HepG2 (cell line): ENCODE measurements around the gene TTC28. TPM values are rescaled to one million over a fixed set of nuclear protein-coding genes. Genes with fewer than 3 reads are reported as not detected.

ENCODE experiments used
- ATAC-seq: fragments of 200-7000 bp; cut with Tn5 transposase; 3 replicates; pipeline ENCODE4 v1.9.1; 2020; ENCODE audit warnings: mild to moderate bottlenecking, moderate library complexity
- BruUV-seq: library from RNA; stranded (reverse); fragments of 400-500 nt; replicated peaks from 2 replicates; lab custom pipeline; 2021; lab: Mats Ljungman, UMichigan
- CTCF ChIA-PET: fragments of 300-600 bp; formaldehyde crosslinking; extraction: SDS; loops from one replicate; lab custom pipeline; 2021; ENCODE audit warnings: low total read pairs, inconsistent platforms, low intra/inter-chr PET ratio; lab: Yijun Ruan, JAX
- POLR2A ChIA-PET: fragments of 350-600 bp; sonication (Branson Sonifier 250); formaldehyde crosslinking; loops from one replicate; lab custom pipeline; 2020; ENCODE audit warnings: antibody characterized with exemption, inconsistent platforms; lab: Yijun Ruan, JAX
- DNase-seq: peaks from one replicate; pipeline ENCODE4 v3.0.0-alpha.2; 2015; ENCODE audit warnings: low spot score
- FAIRE-seq: peaks from 3 replicates; lab custom pipeline; 2011; peaks lifted over from hg19 to GRCh38; lab: Jason Lieb, UNC
- H2AFZ ChIP-seq: one replicate; pipeline ENCODE4 v1.6.1; 2011; ENCODE audit warnings: low read length, inconsistent platforms
- H3K27ac ChIP-seq: fragments of 300-600 bp; 3 replicates; pipeline ENCODE4 v1.8.0; 2011; ENCODE audit warnings: mixed run types, mild to moderate bottlenecking, mixed read lengths, low read length, inconsistent platforms; ENCODE audit not compliant: insufficient read depth; ENCODE audit errors: extremely low read length
- H3K27me3 ChIP-seq, 2 experiments: fragments of 200-600 bp in 1 of 2; 2 replicates in 1 of 2; 3 replicates in 1 of 2; pipeline versions ENCODE4 v1.6.0 to v1.8.0; 2011; ENCODE audit warnings: low read length in 2 of 2, mild to moderate bottlenecking in 2 of 2, moderate library complexity in 2 of 2, inconsistent platforms in 1 of 2; ENCODE audit not compliant: insufficient read depth in 2 of 2, control insufficient read depth in 1 of 2
- H3K36me3 ChIP-seq, 2 experiments: fragments of 200-600 bp in 1 of 2; replicated peaks in 1 of 2; 2 replicates in 1 of 2; 3 replicates in 1 of 2; pipeline versions ENCODE4 v1.5.1 to v1.8.0; 2011; ENCODE audit warnings: low read length in 2 of 2, inconsistent platforms in 1 of 2; ENCODE audit not compliant: insufficient read depth in 2 of 2, control insufficient read depth in 1 of 2
- H3K4me1 ChIP-seq: 2 replicates; pipeline ENCODE4 v1.5.1; 2012; ENCODE audit warnings: low read length, inconsistent platforms; ENCODE audit not compliant: insufficient read depth
- H3K4me2 ChIP-seq: 2 replicates; pipeline ENCODE4 v1.6.0; 2011; ENCODE audit warnings: low read depth, low read length, inconsistent platforms
- H3K4me3 ChIP-seq, 3 experiments: fragments of 200-600 bp in 1 of 3; sonication (generic), shearing (Covaris generic) in 1 of 3; replicated peaks in 1 of 3; 2 replicates each; pipeline ENCODE4 v1.5.1; 2011 to 2016; ENCODE audit warnings: low read length in 3 of 3, inconsistent platforms in 2 of 3, low read depth in 2 of 3, mild to moderate bottlenecking in 2 of 3, control low read depth in 1 of 3, mixed read lengths in 1 of 3; ENCODE audit not compliant: insufficient read depth in 1 of 3
- H3K79me2 ChIP-seq: one replicate; pipeline ENCODE4 v1.6.1; 2011; ENCODE audit warnings: low read length, inconsistent platforms; ENCODE audit not compliant: insufficient read depth
- H3K9ac ChIP-seq: 2 replicates; pipeline ENCODE4 v1.6.0; 2011; ENCODE audit warnings: mild to moderate bottlenecking, low read depth, low read length, inconsistent platforms; ENCODE audit not compliant: insufficient read depth
- H3K9me3 ChIP-seq: 2 replicates; pipeline ENCODE4 v1.5.1; 2012; ENCODE audit warnings: mild to moderate bottlenecking, low read length
- H4K20me1 ChIP-seq: 2 replicates; pipeline ENCODE4 v1.6.0; 2011; ENCODE audit warnings: inconsistent platforms, mild to moderate bottlenecking, low read length, moderate library complexity; ENCODE audit not compliant: insufficient read depth
- KIAA2018 ChIP-seq: sonication (generic); formaldehyde crosslinking; IDR thresholded peaks from 2 replicates; pipeline ENCODE4 v1.5.0; 2020; ENCODE audit warnings: mild to moderate bottlenecking, missing genetic modification reagents, borderline replicate concordance
- MEIS2 ChIP-seq: sonication (generic); formaldehyde crosslinking; IDR thresholded peaks from 2 replicates; pipeline ENCODE4 v1.9.0; 2021; ENCODE audit warnings: mild to moderate bottlenecking, missing genetic modification reagents
- NCOA2 ChIP-seq: sonication (generic); formaldehyde crosslinking; IDR thresholded peaks from 2 replicates; pipeline ENCODE4 v1.8.0; 2022; ENCODE audit warnings: inconsistent platforms
- REPIN1 ChIP-seq: sonication (generic); formaldehyde crosslinking; IDR thresholded peaks from 2 replicates; pipeline ENCODE4 v1.8.0; 2022; ENCODE audit warnings: missing genetic modification reagents, low read depth, mild to moderate bottlenecking, borderline replicate concordance
- YEATS2 ChIP-seq: sonication (generic); formaldehyde crosslinking; IDR thresholded peaks from 2 replicates; pipeline ENCODE4 v1.4.0; 2020; ENCODE audit warnings: missing genetic modification reagents, borderline replicate concordance
- ZFP36L2 ChIP-seq: sonication (generic); formaldehyde crosslinking; IDR thresholded peaks from 2 replicates; pipeline ENCODE4 v1.4.0; 2020; ENCODE audit warnings: missing genetic modification reagents
- ZMYM4 ChIP-seq: sonication (generic); formaldehyde crosslinking; IDR thresholded peaks from 2 replicates; pipeline ENCODE4 v1.8.1; 2023; ENCODE audit warnings: mild to moderate bottlenecking, missing genetic modification reagents
- ZNF496 ChIP-seq: sonication (generic); formaldehyde crosslinking; IDR thresholded peaks from 2 replicates; pipeline ENCODE4 v1.8.1; 2023; ENCODE audit warnings: mild to moderate bottlenecking, moderate library complexity, missing genetic modification reagents; ENCODE audit not compliant: insufficient replicate concordance
- ZNF556 ChIP-seq: sonication (generic); formaldehyde crosslinking; IDR thresholded peaks from 2 replicates; pipeline ENCODE4 v1.4.0; 2020; ENCODE audit warnings: mild to moderate bottlenecking, missing genetic modification reagents, borderline replicate concordance
- ZNF724P ChIP-seq: sonication (generic); formaldehyde crosslinking; IDR thresholded peaks from 2 replicates; pipeline ENCODE4 v1.8.0; 2022; ENCODE audit warnings: missing genetic modification reagents, borderline replicate concordance
- WGBS: methylation state at CpG from one replicate; pipeline ENCODE4 v1.1.6; 2017; ENCODE audit warnings: low lambda C conversion rate; 5-methylcytosine and 5-hydroxymethylcytosine counted together
- in situ Hi-C: cut with HindIII; loops from 2 replicates; pipeline ENCODE4 v1.10.0; 2017; ENCODE audit warnings: low pct_unique_long_range_greater_than_20kb; ENCODE audit not compliant: extremely low pct_ligation_motif_present
- intact Hi-C: fragments of 100-400 bp; cut with micrococcal nuclease; formaldehyde crosslinking; loops from one replicate; pipeline ENCODE4 v1.10.0; 2022; ENCODE audit not compliant: unreplicated experiment
- polyA plus RNA-seq, 8 experiments: library from polyadenylated mRNA; depleted of rRNA in 3 of 8; stranded (reverse) in 7 of 8; unstranded in 1 of 8; fragments of >200 nt; fragmentation: Illumina TruSeq in 4 of 8; extraction: Trizol in 4 of 8; gene quantifications; 2 replicates each; pipeline versions ENCODE4 v1.2.1 to v1.2.3, GENCODE V29; 2011 to 2016; ENCODE audit warnings: low read depth in 4 of 8, missing spikeins in 1 of 8, mixed read lengths in 1 of 8; ENCODE audit not compliant: insufficient read depth in 1 of 8
- total RNA-seq, 5 experiments: library from RNA; depleted of rRNA; stranded (reverse); fragments of >200 nt; fragmentation: Illumina TruSeq; extraction: Trizol; gene quantifications; 2 replicates each; pipeline ENCODE4 v1.2.3, GENCODE V29; 2016; ENCODE audit warnings: low read depth in 1 of 5

Gene TTC28
- total and polyA plus RNA-seq, 2 of the 13 experiments (the other 11 are each of a cell fraction or from before 2014, with no cell fraction given): 4.2 to 13.1 TPM

GRCh38 chr22:28141614-28142013, 538.0 kb downstream of the TTC28 start:
- Histone ChIP-seq H3K9ac (no peak overlapping the region), H3K36me3 (no peaks in the 10 kb centered on the region), H3K4me3 (no peak overlapping the region), H3K4me2 (no peak overlapping the region), H4K20me1 (no peaks in the 10 kb centered on the region), H3K79me2 (no peaks in the 10 kb centered on the region), H3K27me3 (no peaks in the 10 kb centered on the region), H3K27ac (no peak overlapping the region), H3K4me1 (no peaks in the 10 kb centered on the region), H2AFZ (no peak overlapping the region), H3K9me3 (no peaks in the 10 kb centered on the region)
- DNase-seq (no peak), ATAC-seq (no peak), FAIRE-seq (no peak)
- POLR2A ChIA-PET: no interaction called here
- in situ Hi-C loops: no loop called here
- CTCF ChIA-PET: no interaction called here
- 93% methylated on average over 2 of the region's 2 CpGs for WGBS
- BruUV-seq: no TSS peak
- intact Hi-C loops: no loop called here
- no peak for TF ChIP-seq ZNF496 (CRISPR knock-in tag)
- TF ChIP-seq MEIS2 (CRISPR knock-in tag): no peak
- no peak for TF ChIP-seq ZFP36L2 (CRISPR knock-in tag)
- no peak for TF ChIP-seq YEATS2 (CRISPR knock-in tag)
- TF ChIP-seq ZNF556 (CRISPR knock-in tag): no peak
- TF ChIP-seq KIAA2018 (CRISPR knock-in tag): no peak
- TF ChIP-seq ZMYM4: no peak
- TF ChIP-seq NCOA2 (CRISPR knock-in tag): no peak
- TF ChIP-seq ZNF724P (CRISPR knock-in tag): no peak
- TF ChIP-seq REPIN1 (CRISPR knock-in tag): no peak
